K562 (cell line): ENCODE measurements around the gene PLXNA2. TPM values are rescaled to one million over a fixed set of nuclear protein-coding genes. Genes with fewer than 3 reads are reported as not detected.

Experiments
- CREM ChIP-seq: IDR thresholded peaks from 2 replicates; pipeline ENCODE4 v1.6.1; 2014; ENCODE audit warnings: antibody characterized with exemption, low read depth
- DDX20 ChIP-seq: fragments of 450-650 bp; IDR thresholded peaks from 2 replicates; pipeline ENCODE4 v1.6.1; 2016; ENCODE audit warnings: missing genetic modification characterization, low read depth, mild to moderate bottlenecking, missing compliant biosample characterization, moderate library complexity
- KLF6 ChIP-seq: fragments of 250-450 bp; sonication (Bioruptor Pico); IDR thresholded peaks from 2 replicates; pipeline ENCODE4 v1.4.0; 2020; ENCODE audit warnings: mild to moderate bottlenecking, moderate library complexity, borderline replicate concordance
- NR2C1 ChIP-seq, 2 experiments: fragments of 450-650 bp; IDR thresholded peaks; 2 replicates each; pipeline ENCODE4 v1.6.1; 2017; ENCODE audit warnings: mild to moderate bottlenecking in 2 of 2, antibody characterized with exemption in 1 of 2, inconsistent platforms in 1 of 2, missing compliant biosample characterization in 1 of 2, missing genetic modification characterization in 1 of 2
- POLR2AphosphoS5 ChIP-seq: IDR thresholded peaks from 2 replicates; pipeline ENCODE4 v1.6.1; 2011; ENCODE audit warnings: mild to moderate bottlenecking, low read depth, low read length, moderate library complexity; ENCODE audit not compliant: control insufficient read depth, insufficient read depth
- PURB ChIP-seq: sonication (generic); formaldehyde crosslinking; IDR thresholded peaks from 2 replicates; pipeline ENCODE4 v1.9.0; 2021; ENCODE audit warnings: low read depth, mild to moderate bottlenecking, missing genetic modification reagents
- RB1 ChIP-seq: fragments of 450-650 bp; IDR thresholded peaks from 2 replicates; pipeline ENCODE4 v1.6.1; 2017; ENCODE audit warnings: low read depth, mild to moderate bottlenecking
- RHOXF2B ChIP-seq: fragments of 250-450 bp; sonication (Bioruptor Pico); conservative IDR thresholded peaks from 2 replicates; pipeline ENCODE4 v1.5.1; 2021
- RNF2 ChIP-seq: sonication (generic); IDR thresholded peaks from 2 replicates; pipeline ENCODE4 v1.6.1; 2016
- STAG1 ChIP-seq: sonication (generic); formaldehyde crosslinking; IDR thresholded peaks from 2 replicates; pipeline ENCODE4 v1.5.0; 2020; ENCODE audit warnings: missing genetic modification reagents, borderline replicate concordance
- TCF7L2 ChIP-seq: fragments of 150-350 bp; IDR thresholded peaks from 2 replicates; pipeline ENCODE4 v1.6.1; 2016; ENCODE audit warnings: low read depth, mild to moderate bottlenecking, low read length, moderate library complexity
- TRIM24 ChIP-seq, 2 experiments: fragments of 450-650 bp; IDR thresholded peaks; 2 replicates each; pipeline ENCODE4 v1.6.1; 2016
- ZBTB17 ChIP-seq: fragments of 450-650 bp; formaldehyde crosslinking; IDR thresholded peaks from 2 replicates; pipeline ENCODE4 v1.4.0; 2020; ENCODE audit warnings: mild to moderate bottlenecking
- ZKSCAN1 ChIP-seq: fragments of 150-350 bp; IDR thresholded peaks from 2 replicates; pipeline ENCODE4 v1.6.1; 2016; ENCODE audit warnings: low read depth, low read length
- ZNF436 ChIP-seq: fragments of 250-450, 450-650 bp; sonication (Bioruptor Pico); formaldehyde crosslinking; IDR thresholded peaks from 2 replicates; pipeline ENCODE4 v1.7.0; 2020; ENCODE audit warnings: mild to moderate bottlenecking
- ZNF551 ChIP-seq: fragments of 250-450 bp; sonication (Bioruptor Pico); IDR thresholded peaks from 2 replicates; pipeline ENCODE4 v1.5.0; 2021; ENCODE audit warnings: mild to moderate bottlenecking, moderate library complexity
- ZNF75A ChIP-seq: fragments of 450-650 bp; formaldehyde crosslinking; IDR thresholded peaks from 2 replicates; pipeline ENCODE4 v1.4.0; 2020; ENCODE audit warnings: mild to moderate bottlenecking
- ZNF766 ChIP-seq: fragments of 200-800 bp; sonication (Bioruptor generic); conservative IDR thresholded peaks from 2 replicates; pipeline ENCODE4 v1.6.1; 2016; ENCODE audit warnings: missing genetic modification characterization, missing compliant biosample characterization
- polyA plus RNA-seq, 8 experiments: library from polyadenylated mRNA; depleted of rRNA in 4 of 8; stranded (reverse) in 5 of 8; unstranded in 3 of 8; fragments of >200 nt; fragmentation: Nextera tagmentation in 2 of 8; fragmentation: Illumina TruSeq in 1 of 8; extraction: Ambion mirVana in 2 of 8; extraction: Trizol in 1 of 8; gene quantifications; 2 replicates each; pipeline versions ENCODE4 v1.2.1 to v1.2.3, GENCODE V29; 2011 to 2014; ENCODE audit warnings: inconsistent platforms in 1 of 8, missing spikeins in 1 of 8
- total RNA-seq, 7 experiments: library from RNA; depleted of rRNA in 6 of 7; stranded (reverse); fragments of >200 nt in 6 of 7; fragmentation: Illumina TruSeq in 2 of 7; extraction: Trizol in 2 of 7; gene quantifications; 2 replicates each; pipeline versions ENCODE4 v1.2.1 to v1.2.3, GENCODE V29; 2011 to 2021; ENCODE audit warnings: low replicate concordance in 1 of 7
- TF ChIP-seq, protein P1 (sequence below): fragments of 450-650 bp; conservative IDR thresholded peaks from 2 replicates; pipeline ENCODE4 v1.6.1; 2016; ENCODE audit warnings: missing genetic modification characterization, low read depth, mild to moderate bottlenecking, missing compliant biosample characterization, moderate library complexity
- TF ChIP-seq, protein P2 (sequence below): sonication (generic); formaldehyde crosslinking; IDR thresholded peaks from 2 replicates; pipeline ENCODE4 v1.8.0; 2022; ENCODE audit warnings: mild to moderate bottlenecking, missing genetic modification reagents
- TF ChIP-seq, protein P3 (sequence below): fragments of 450-650 bp; IDR thresholded peaks from 2 replicates; pipeline ENCODE4 v1.6.1; 2017; ENCODE audit warnings: mild to moderate bottlenecking, moderate library complexity
- TF ChIP-seq, protein P4 (sequence below): sonication (generic); formaldehyde crosslinking; IDR thresholded peaks from 2 replicates; pipeline ENCODE4 v1.8.1; 2023; ENCODE audit warnings: mild to moderate bottlenecking, missing genetic modification reagents, moderate library complexity
- TF ChIP-seq, protein P5 (sequence below): fragments of 450-650 bp; IDR thresholded peaks from 2 replicates; pipeline ENCODE4 v1.6.1; 2017; ENCODE audit warnings: antibody characterized with exemption

The PLXNA2 gene
- total and polyA plus RNA-seq, 9 of the 15 experiments (the other 6 are each of a cell fraction or from before 2014, with no cell fraction given) = 0.01 to 1.3 (median 0.32) TPM

DNA sequence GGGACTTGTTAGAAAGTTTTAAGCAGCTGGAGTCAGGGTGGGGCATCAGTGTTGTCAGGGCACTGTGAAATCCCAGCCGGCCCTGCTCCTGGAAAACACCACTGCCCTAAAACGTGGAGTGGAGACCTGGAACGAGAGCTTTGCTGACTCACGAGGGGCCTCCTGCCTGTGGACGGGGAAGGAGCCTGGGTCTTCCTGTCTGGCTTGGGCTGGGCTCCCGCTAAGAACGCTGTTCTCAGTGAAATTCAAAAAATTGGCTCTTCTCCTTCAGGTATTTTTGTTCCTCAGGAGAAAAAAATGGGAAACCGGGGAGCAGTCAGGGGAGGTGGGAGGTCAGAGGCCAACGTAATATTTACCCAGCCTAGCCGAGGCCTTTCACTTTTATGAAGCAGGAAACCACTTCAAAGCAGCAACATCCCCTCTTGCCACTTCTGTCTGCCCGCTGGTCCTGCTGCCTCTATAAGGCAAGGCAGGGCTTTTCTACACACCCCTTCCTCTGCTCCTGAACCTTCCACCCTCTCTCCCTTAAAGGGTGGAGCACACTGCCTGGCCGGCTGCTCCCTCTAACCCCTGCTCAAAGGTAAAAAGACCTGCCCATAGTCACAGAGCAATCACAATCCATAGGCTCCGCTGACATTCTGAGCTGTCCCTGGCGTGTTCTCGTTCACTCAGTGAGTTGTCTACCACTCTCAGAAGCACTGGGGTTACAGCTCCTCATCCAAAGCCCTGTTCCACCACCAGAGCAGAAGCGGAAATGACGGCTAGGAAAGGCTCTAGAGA lies 8.0 kb downstream of the PLXNA2 start (continued):
- TF ChIP-seq ZNF551 (CRISPR knock-in tag) (no peak), TRIM24 (IDR thresholded peaks at IDR 0.05) (no peak), RB1 (peak; percentile 59; the same call in 1 of the 2 replicates), ZNF75A (CRISPR knock-in tag) (no peak), STAG1 (no peak), RHOXF2B (CRISPR knock-in tag) (no peak), CREM (no peak), POLR2AphosphoS5 (no peak), KLF6 (CRISPR knock-in tag) (peak; percentile 34; the same call in 1 of the 2 replicates), RNF2 (no peak), ZKSCAN1 (no peak), ZNF436 (CRISPR knock-in tag) (no peak), NR2C1 (IDR thresholded peaks at IDR 0.05) (peak; percentile 57; the same call in 1 of the 2 replicates), NR2C1 (tag; IDR thresholded peaks at IDR 0.05) (peak; percentile 84), ZBTB17 (CRISPR knock-in tag) (peak; percentile 35; the same call in 1 of the 2 replicates), ZNF766 (CRISPR knock-in tag) (peak; percentile 72; the same call in 1 of the 2 replicates), TCF7L2 (no peak), PURB (CRISPR knock-in tag) (no peak), DDX20 (tag) (no peak)
- TF ChIP-seq, protein P1, sequence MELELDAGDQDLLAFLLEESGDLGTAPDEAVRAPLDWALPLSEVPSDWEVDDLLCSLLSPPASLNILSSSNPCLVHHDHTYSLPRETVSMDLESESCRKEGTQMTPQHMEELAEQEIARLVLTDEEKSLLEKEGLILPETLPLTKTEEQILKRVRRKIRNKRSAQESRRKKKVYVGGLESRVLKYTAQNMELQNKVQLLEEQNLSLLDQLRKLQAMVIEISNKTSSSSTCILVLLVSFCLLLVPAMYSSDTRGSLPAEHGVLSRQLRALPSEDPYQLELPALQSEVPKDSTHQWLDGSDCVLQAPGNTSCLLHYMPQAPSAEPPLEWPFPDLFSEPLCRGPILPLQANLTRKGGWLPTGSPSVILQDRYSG (tag) = 0 out of 2 replicates have a peak, but pooled peaks have one; percentile 33
- TF ChIP-seq, protein P2, sequence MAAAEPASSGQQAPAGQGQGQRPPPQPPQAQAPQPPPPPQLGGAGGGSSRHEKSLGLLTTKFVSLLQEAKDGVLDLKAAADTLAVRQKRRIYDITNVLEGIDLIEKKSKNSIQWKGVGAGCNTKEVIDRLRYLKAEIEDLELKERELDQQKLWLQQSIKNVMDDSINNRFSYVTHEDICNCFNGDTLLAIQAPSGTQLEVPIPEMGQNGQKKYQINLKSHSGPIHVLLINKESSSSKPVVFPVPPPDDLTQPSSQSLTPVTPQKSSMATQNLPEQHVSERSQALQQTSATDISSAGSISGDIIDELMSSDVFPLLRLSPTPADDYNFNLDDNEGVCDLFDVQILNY (CRISPR knock-in tag) = no peak
- TF ChIP-seq, protein P3, sequence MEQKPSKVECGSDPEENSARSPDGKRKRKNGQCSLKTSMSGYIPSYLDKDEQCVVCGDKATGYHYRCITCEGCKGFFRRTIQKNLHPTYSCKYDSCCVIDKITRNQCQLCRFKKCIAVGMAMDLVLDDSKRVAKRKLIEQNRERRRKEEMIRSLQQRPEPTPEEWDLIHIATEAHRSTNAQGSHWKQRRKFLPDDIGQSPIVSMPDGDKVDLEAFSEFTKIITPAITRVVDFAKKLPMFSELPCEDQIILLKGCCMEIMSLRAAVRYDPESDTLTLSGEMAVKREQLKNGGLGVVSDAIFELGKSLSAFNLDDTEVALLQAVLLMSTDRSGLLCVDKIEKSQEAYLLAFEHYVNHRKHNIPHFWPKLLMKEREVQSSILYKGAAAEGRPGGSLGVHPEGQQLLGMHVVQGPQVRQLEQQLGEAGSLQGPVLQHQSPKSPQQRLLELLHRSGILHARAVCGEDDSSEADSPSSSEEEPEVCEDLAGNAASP = no peak
- TF ChIP-seq, protein P4, sequence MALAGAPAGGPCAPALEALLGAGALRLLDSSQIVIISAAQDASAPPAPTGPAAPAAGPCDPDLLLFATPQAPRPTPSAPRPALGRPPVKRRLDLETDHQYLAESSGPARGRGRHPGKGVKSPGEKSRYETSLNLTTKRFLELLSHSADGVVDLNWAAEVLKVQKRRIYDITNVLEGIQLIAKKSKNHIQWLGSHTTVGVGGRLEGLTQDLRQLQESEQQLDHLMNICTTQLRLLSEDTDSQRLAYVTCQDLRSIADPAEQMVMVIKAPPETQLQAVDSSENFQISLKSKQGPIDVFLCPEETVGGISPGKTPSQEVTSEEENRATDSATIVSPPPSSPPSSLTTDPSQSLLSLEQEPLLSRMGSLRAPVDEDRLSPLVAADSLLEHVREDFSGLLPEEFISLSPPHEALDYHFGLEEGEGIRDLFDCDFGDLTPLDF (CRISPR knock-in tag) = no peak
- TF ChIP-seq, protein P5, sequence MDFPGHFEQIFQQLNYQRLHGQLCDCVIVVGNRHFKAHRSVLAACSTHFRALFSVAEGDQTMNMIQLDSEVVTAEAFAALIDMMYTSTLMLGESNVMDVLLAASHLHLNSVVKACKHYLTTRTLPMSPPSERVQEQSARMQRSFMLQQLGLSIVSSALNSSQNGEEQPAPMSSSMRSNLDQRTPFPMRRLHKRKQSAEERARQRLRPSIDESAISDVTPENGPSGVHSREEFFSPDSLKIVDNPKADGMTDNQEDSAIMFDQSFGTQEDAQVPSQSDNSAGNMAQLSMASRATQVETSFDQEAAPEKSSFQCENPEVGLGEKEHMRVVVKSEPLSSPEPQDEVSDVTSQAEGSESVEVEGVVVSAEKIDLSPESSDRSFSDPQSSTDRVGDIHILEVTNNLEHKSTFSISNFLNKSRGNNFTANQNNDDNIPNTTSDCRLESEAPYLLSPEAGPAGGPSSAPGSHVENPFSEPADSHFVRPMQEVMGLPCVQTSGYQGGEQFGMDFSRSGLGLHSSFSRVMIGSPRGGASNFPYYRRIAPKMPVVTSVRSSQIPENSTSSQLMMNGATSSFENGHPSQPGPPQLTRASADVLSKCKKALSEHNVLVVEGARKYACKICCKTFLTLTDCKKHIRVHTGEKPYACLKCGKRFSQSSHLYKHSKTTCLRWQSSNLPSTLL = no peak
